Measurements from ENCODE around the gene TMEM61. TPM values are rescaled to one million over a fixed set of nuclear protein-coding genes. Genes with fewer than 3 reads are reported as not detected.
"Not testable (repeated sequence)": the region's sequence is repeated elsewhere in the genome, so short reads cannot be mapped to it uniquely, and the experiment has no call there.

Gene TMEM61
- total RNA-seq, 1 donor from 2014 or later = not detected

- no peaks in the 10 kb centered on the region for H3K36me3 Mint-ChIP-seq (ENCODE audit: low read depth)
- intact Hi-C loops (cut with micrococcal nuclease) = no loop called here
- ATAC-seq (ENCODE audit: low read depth) = no peak
- no peak overlapping the region for H3K27ac Mint-ChIP-seq
- CTCF ChIA-PET = no interaction called here
- TF ChIP-seq CTCF (IDR thresholded peaks at IDR 0.05) = no peak
- H3K27me3 Mint-ChIP-seq = peaks cover 18% of the 10 kb centered on the region
- POLR2A ChIA-PET = no interaction called here
- no peak overlapping the region for H3K4me3 Mint-ChIP-seq
- no peaks in the 10 kb centered on the region for H3K9me3 Mint-ChIP-seq
- no peaks in the 10 kb centered on the region for H3K4me1 Mint-ChIP-seq
- DNase-seq = no peak
Observed at GRCh38 chr1:55015731-55016620, 35.5 kb downstream of the TMEM61 start.

GRCh38 chr1:55018395-55018794 lies 38.0 kb downstream of the TMEM61 start:
- intact Hi-C loops (cut with micrococcal nuclease) = no loop called here
- Mint-ChIP-seq H3K27ac (no peak overlapping the region), H3K27me3 (peaks cover 18% of the 10 kb centered on the region), H3K4me3 (no peak overlapping the region), H3K36me3 (ENCODE audit: low read depth) (no peaks in the 10 kb centered on the region), H3K4me1 (no peaks in the 10 kb centered on the region), H3K9me3 (no peaks in the 10 kb centered on the region)
- no peak for TF ChIP-seq CTCF (IDR thresholded peaks at IDR 0.05)
- ChIA-PET POLR2A (no interaction called here), CTCF (no interaction called here)
- ATAC-seq (ENCODE audit: low read depth) (no peak), DNase-seq (no peak)

GRCh38 chr1:55021942-55022546 lies 41.6 kb downstream of the TMEM61 start:
- ChIA-PET CTCF (interaction anchor here (1.0 to 1.5 kb wide), 4 partner anchors 71 to 348 kb away, joined by 3 to 24 read pairs (median 6); partner anchors contain the start of gene TTC22), POLR2A (no interaction called here)
- TF ChIP-seq CTCF (IDR thresholded peaks at IDR 0.05) = peak; percentile 52
- DNase-seq (peak; percentile 37), ATAC-seq (ENCODE audit: low read depth) (peak; percentile 68)
- H3K36me3 Mint-ChIP-seq (ENCODE audit: low read depth) = no peaks in the 10 kb centered on the region
- no peaks in the 10 kb centered on the region for H3K9me3 Mint-ChIP-seq
- no peaks in the 10 kb centered on the region for H3K4me1 Mint-ChIP-seq
- no peak overlapping the region for H3K27ac Mint-ChIP-seq
- peaks cover 5% of the 10 kb centered on the region for H3K27me3 Mint-ChIP-seq
- intact Hi-C loops (cut with micrococcal nuclease) = loop anchor here (1.0 kb wide), 1 partner anchor 77 kb away; no protein-coding TSS in a partner anchor
- no peak overlapping the region for H3K4me3 Mint-ChIP-seq

GRCh38 chr1:55024163-55024562 lies 43.7 kb downstream of the TMEM61 start:
- H3K27ac Mint-ChIP-seq, CTCF ChIA-PET, POLR2A ChIA-PET: not testable (repeated sequence)

GRCh38 chr1:55026682-55027081 lies 46.3 kb downstream of the TMEM61 start:
- POLR2A ChIA-PET; H3K4me3 Mint-ChIP-seq; H3K4me1 Mint-ChIP-seq; DNase-seq; ATAC-seq (ENCODE audit: low read depth); H3K27ac Mint-ChIP-seq; H3K9me3 Mint-ChIP-seq; intact Hi-C loops (cut with micrococcal nuclease); CTCF ChIA-PET; H3K27me3 Mint-ChIP-seq; H3K36me3 Mint-ChIP-seq (ENCODE audit: low read depth): not testable (repeated sequence)

More at GRCh38 chr1:55024163-55024562, 43.7 kb downstream of the TMEM61 start:
- ATAC-seq (ENCODE audit: low read depth); H3K27me3 Mint-ChIP-seq; H3K36me3 Mint-ChIP-seq (ENCODE audit: low read depth); H3K9me3 Mint-ChIP-seq; H3K4me3 Mint-ChIP-seq; DNase-seq; intact Hi-C loops (cut with micrococcal nuclease); H3K4me1 Mint-ChIP-seq: not testable (repeated sequence)

- H3K27me3 Mint-ChIP-seq = peaks cover 23% of the 10 kb centered on the region
- ATAC-seq (ENCODE audit: low read depth); H3K9me3 Mint-ChIP-seq; DNase-seq; H3K4me1 Mint-ChIP-seq; CTCF ChIA-PET; H3K36me3 Mint-ChIP-seq (ENCODE audit: low read depth); H3K27ac Mint-ChIP-seq; intact Hi-C loops (cut with micrococcal nuclease); POLR2A ChIA-PET; H3K4me3 Mint-ChIP-seq: not testable (repeated sequence)
Observed at GRCh38 chr1:55031098-55031497, 50.7 kb downstream of the TMEM61 start.
